CD4-positive, alpha-beta T cell treated with Interferon alpha-2 for 1 hour (primary cell): ENCODE data around the gene EPB41L2.
"Not testable (repeated sequence)": the region's sequence is repeated elsewhere in the genome, so short reads cannot be mapped to it uniquely, and the experiment has no call there.

Source experiments
- DNase-seq, 2 donors: peaks; one replicate each; pipeline ENCODE4 v3.0.0-alpha.2; 2020 to 2022

The EPB41L2 gene

DNA sequence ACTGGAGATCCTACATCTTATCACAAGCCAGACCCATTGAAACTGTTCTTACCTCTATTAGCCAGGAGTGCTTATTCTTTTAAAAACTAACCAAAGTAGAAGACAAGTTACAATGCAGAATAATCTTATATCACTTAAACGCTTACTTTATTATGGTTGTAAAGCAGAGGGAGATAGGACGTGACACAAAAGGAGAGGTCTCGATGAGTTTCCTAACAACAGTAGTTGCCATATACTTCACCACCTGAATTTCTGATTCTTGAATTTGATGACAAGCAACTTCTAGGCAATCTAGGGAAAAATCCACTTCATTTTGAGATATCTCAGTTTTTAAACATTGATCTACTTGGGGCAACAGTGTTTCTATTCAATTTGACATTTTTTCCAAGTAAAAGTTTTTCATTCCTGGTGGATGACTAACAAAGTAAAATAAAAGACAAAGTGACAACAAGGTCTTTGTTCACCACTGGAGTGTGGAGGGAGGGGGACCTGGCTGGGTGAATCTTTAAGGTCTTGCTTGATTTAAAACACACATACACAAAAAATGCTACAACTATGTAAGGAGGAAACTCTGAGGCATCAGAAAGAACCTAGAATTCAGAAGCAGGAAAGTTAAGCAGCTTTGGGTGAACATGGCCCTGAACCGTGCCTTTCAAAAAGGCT lies 125.0 kb downstream of the EPB41L2 start:
- DNase-seq: no peak

DNA sequence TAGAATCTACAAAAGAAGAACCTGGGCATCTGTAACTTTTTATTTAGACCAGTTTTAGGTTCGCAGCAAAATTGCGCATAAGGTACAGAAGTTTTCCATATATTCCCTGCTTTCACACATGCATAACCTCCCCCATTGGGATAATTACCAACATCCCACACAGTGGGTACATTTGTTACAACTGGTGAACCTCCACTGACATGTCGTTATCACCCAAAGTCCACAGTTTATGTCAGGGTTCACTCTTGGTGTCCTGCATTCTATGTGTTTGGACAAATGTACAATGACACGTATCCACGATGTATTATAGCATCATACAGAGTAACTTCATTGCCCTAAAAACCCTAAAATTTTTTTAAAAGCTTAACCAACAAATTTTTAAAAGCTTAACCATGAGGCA lies 126.1 kb downstream of the EPB41L2 start:
- DNase-seq: no peak

GRCh38 chr6:130935978-130936377 lies 127.1 kb downstream of the EPB41L2 start:
- DNase-seq: no peak

DNA sequence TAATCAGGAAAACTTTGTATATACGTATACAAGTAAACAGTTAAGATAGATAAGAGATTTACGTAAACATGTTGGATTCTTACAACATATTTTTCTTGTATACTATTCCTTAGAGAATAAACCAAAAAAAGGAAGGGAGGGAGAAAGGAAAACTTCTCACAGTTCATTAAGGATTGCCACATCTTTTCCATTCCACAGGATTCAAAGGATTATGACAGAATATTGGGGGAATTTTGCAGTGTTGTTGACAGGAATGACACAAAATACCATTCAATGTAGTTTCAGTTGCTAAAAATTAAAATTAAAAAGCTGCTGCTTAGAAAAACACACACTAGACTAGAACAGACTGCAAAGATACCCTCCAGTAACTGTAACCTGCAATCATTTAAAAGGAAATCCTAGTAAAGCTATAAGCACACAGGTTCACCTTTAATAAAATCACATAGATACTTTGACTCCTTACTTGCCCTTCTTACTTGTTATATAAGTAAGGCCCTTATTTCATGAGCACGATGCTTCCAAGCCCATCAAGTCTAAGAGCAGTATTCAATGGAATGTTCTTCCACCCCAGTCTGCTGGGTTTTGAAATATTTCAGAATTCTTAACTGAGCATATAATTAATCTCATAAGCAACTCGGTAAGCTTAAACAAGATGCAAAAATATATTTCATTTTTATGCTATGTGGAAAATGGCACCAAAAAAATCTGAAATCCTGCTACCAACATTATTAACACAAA lies 128.0 kb downstream of the EPB41L2 start:
- DNase-seq: no peak

DNA sequence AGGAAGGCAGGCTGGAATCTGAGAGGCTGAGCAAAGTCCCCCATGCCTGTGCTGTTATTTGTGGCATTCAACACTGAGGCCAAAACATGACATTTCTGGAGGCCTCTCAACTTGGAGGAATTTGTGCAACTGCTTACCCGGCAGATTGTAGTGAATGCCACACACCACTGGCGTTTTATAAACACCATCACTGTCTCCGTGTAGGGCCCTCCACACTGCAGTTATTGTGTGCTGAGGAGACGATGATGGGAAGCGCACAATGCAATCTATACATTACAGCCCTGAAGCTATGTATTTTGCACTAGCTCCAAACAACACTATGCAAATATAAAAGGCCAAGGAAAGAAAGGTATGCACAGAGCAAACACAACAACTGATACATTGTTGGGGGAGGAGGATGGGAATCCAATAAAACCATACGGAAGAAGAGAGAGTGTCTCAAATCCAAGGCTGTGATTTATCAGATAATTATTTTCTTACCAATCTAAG lies 129.3 kb downstream of the EPB41L2 start:
- no peak for DNase-seq

DNA sequence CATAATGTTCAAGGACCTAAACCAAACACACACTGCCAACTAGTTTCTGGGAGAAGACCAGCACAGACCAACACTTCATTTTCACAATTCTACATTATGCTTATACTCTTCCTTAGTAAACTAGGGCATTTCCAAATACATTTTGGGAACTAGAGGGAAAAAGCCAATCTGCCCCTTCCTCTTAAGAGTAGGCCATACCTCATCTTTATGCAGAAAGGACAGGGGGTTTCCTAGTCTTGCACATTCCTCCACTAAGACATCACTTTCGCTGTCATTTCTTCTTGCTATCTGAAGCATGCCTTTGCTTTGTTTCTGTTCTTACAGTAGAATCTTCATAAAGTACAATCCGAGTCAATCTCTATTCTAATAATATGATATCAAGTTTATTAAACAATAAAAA lies 130.1 kb downstream of the EPB41L2 start:
- no peak for DNase-seq

GRCh38 chr6:130932438-130932837 lies 130.6 kb downstream of the EPB41L2 start:
- DNase-seq: no peak

GRCh38 chr6:130931683-130932082 lies 131.4 kb downstream of the EPB41L2 start:
- no peak for DNase-seq

GRCh38 chr6:130929036-130929678 lies 133.9 kb downstream of the EPB41L2 start:
- no peak for DNase-seq

DNA sequence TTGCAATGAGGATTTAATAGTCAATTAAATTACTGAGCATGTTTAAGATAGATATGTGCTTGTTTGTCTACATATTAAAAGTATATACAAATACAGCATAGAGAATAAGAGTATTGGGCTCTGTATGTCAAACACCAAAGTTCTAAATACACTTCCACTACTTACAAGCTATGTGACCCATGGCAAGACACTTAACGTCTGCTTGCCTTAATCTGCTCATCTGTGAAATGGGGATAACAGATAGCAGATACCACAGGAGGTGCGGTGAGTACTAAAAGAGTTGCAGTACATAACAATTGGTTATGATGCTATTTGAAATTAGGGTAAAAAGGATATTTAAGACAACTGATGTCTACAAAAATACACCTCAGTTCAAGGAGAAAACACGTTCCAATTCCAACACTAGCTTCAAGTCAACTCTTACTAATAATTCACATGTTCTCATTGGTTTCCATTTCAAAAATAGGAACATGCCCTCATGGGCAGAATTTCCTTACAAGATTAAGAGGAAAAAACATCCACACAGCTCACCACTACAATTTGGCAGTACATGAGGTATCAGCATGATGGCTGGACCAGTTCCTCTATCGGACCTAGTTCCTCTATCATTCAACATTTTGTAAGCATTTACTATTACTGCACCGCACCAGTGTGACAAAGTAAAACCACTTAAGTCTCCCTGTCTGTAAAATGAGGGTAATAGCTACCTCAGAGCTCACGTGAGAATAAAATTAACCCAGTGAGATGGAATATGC lies 134.7 kb downstream of the EPB41L2 start:
- peak; percentile 2 to 14 for DNase-seq

DNA sequence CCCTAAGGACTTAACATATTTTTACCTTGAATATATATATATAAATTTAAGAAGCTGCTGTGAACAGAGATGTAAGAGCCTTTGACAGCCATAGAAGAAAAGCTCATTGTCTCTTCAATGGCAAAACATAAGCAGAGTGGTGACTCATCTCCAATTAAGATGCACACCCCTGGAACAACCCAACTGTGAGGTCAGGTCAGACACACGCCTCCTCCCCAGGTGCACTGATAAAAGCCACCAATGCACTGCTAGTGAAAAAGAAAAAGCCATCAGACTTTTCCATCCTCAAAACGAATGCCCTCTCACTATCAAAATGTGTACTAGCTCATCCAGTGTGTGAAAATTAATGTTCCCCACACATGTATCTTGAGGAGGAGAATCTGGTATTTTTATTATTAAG lies 135.7 kb downstream of the EPB41L2 start:
- DNase-seq: no peak

DNA sequence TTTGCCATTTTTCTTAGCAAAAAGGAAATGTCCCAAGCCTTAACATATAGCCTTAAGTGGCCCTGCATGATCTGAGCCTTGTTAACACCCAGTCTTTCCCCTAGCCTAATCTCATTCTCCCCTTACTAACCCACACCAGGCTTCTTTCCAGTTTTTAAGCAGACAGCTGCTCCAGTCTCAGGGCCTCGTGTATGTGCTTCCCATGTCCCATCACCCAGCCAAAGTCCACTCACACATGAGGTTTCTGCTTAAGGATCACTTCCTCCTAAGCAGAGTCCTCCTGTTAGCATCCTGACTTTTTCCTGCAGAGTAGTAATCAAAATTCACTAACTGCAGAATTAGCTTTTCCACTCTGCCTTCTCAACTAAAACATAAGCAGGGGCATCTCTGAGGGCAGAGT lies 139.7 kb downstream of the EPB41L2 start:
- DNase-seq: no peak

DNA sequence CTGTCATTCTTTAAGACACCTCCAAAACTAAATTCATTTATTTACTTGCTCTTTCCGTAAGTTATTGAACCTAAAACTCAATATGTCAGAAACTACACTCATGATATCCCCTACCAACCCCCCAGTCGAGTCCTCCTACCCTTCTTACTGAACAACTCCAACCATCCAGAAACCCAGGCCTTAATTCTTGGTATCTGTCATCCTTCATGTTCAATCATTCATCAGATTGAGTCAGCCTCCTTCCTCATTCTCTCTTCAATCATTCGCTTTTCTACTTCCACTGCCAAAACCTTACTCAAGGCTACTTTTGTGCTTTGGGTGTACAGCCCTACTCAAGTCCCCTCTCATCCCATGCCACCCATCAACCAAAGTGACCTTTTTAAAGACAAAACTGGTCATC lies 140.1 kb downstream of the EPB41L2 start:
- DNase-seq: no peak

DNA sequence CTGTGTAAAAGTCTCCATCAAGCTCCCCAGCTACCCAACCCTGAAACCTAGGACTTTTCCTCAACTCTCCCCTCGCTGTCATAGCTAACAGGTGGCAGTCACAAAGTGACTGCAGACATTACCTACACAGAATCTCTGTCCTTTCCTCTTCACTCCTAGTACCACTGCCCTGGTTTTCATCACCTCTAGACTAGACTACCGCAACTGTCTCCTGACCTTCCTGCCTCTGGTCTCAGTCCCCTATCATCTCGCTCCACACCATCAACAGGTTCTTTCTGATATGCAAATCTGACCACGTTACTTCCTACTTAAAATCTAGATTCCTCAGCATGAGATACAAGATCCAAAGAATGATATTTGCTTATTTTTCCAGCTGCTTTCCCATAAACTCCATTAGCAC lies 142.1 kb downstream of the EPB41L2 start:
- no peak for DNase-seq

- no peak for DNase-seq
Observed at GRCh38 chr6:130918171-130918570, 144.9 kb downstream of the EPB41L2 start.

GRCh38 chr6:130915606-130916005 lies 147.4 kb downstream of the EPB41L2 start:
- DNase-seq: not testable (repeated sequence)

GRCh38 chr6:130913120-130913519 lies 149.9 kb downstream of the EPB41L2 start:
- peak in 1 of 2 donors; percentile 30 for DNase-seq

DNA sequence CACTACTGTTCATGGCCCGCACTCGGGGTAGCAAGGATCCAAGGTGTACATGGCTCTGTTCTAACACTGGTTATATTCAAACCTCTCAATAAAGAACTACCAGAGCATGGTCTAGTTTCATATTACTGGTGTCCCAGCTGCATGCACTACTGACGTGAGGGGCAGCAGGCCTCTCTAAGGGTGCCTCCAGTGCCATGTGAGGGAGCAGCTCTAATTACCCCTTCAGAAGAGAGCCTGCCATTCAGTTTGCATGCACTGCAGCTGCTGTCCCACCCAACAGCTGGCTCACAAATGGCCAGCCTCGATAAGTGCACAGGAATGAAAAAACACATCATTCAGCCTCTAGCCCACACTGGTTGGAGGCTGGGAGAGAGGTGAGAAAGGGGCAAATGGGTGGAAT lies 150.6 kb downstream of the EPB41L2 start:
- DNase-seq: no peak

DNA sequence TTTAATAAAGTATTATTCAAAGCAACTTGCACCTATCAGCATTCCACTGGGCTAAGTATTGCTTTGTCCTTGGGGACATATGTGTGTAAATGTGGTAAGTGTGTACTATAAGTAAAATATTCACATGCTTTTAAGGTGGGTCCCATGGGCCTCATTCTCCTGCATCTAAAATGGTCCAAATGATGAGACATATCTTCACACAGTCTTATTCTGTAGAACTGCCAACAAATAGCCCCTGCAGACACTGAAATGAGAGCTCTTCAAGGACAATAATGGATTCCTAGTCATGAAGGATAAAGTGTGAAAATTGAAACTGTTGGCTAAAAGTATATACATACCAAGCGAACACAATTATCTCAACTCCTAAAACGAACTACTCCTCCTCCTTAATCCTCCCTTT lies 154.1 kb downstream of the EPB41L2 start:
- no peak for DNase-seq

DNA sequence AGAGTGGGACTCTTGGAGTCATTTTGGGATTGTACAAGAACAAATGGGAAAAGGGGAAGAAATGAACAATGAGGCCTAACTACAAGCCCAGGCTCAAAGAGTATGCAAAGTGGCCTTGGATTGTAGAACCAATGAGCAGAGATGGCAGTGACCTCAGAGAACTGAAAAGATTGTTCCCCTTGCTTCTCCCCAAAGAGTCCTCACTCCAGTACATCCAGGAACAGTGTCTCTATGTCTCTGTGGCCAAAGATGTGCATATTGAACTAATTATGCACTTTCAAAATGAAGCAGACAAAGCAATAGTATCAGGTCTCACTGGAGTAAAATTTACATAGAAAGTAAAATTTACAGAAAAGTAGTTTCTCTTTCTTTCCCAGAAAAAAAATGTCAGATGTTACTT lies 154.9 kb downstream of the EPB41L2 start:
- DNase-seq: no peak

DNA sequence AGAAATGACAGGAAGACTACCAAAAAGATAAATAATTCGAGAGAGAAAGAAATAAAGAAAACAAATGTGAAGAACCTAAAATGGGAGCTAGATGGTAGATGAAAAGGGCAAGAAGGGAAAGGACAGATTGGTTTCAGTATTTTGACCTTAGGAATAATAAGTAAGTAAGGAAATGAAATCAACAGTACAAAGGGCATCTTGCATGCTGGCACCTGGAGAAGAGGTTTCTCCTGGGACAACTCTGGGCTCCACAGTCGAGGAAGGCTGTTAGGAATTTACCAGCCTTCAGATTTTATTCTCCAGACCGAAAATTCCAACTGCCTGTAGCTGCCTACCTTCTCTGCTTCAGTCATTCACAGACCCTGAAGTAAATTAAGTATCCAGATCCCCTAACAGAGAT lies 155.4 kb downstream of the EPB41L2 start:
- DNase-seq: no peak

DNA sequence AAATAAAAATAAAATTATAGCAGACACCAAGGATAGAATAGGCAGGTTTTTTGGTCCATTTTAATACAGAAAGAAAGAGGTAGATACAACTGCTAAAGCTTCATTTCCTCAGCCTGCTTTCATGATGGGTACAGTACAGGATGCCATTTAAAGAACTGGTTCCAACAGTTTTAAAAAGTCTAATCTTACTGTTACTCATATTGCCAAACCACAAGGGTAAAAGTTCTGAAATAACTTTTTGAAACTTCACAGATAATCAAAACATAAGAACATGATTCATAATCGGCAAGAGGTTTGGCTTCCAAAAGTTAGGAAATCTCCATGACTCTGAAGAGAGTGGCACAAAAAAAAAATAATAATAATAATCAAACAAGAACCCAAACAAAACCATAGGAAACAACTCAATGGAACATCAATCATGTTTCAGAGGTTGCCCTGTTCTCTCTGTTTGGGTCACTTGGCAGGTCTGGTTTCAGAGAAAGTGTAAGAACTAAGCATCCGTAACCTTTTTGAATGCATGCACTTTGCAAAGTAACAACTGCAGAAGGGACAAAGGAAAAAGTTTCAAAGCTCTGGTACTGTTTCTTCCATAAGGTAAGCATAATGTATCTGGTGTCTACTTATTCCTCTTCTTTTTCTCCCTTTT lies 156.2 kb downstream of the EPB41L2 start:
- DNase-seq: no peak

DNA sequence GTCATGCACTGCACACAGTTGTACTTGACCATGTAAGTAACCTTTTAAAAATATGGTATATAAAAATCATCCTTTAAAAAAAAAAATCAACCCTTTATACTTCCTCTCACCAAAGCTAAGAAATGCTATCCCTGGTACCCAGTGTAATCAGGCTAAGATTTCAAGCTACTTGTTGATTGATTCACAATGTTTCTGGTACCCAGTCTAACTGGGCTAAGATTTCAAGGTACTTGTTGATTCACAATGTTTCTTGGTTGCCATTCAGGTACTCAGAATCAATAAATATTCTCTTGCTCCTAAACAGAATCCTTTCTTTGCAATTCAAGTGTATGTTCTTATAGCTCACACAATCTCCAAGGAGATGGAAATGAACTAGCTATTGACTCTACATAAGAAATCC lies 159.4 kb downstream of the EPB41L2 start:
- DNase-seq: no peak
